ENCODE data around the gene GAGE12J.
"Not testable (repeated sequence)": the region's sequence is repeated elsewhere in the genome, so short reads cannot be mapped to it uniquely, and the experiment has no call there.

DNA sequence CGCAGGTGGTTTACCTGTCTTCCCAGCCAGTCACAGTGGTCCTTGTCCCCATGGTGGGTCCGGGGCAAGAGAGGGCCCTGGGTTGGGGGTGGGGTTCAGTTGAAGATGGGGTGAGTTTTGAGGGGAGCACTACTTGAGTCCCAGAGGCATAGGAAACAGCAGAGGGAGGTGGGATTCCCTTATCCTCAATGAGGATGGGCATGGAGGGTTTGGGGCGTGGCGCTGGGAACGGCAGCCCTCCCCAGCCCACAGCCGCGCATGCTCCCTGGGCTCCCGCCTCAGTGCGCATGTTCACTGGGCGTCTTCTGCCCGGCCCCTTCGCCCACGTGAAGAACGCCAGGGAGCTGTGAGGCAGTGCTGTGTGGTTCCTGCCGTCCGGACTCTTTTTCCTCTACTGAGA, at the start of gene GAGE12J:
- TF ChIP-seq CBX3 (IDR thresholded peaks at IDR 0.05; ENCODE audit: low read depth); POLR2AphosphoS5 (IDR thresholded peaks at IDR 0.05; ENCODE audit: low read depth, low read length); CEBPB (IDR thresholded peaks at IDR 0.05; ENCODE audit: low read depth): not testable (repeated sequence)
- TF ChIP-seq, protein P1, sequence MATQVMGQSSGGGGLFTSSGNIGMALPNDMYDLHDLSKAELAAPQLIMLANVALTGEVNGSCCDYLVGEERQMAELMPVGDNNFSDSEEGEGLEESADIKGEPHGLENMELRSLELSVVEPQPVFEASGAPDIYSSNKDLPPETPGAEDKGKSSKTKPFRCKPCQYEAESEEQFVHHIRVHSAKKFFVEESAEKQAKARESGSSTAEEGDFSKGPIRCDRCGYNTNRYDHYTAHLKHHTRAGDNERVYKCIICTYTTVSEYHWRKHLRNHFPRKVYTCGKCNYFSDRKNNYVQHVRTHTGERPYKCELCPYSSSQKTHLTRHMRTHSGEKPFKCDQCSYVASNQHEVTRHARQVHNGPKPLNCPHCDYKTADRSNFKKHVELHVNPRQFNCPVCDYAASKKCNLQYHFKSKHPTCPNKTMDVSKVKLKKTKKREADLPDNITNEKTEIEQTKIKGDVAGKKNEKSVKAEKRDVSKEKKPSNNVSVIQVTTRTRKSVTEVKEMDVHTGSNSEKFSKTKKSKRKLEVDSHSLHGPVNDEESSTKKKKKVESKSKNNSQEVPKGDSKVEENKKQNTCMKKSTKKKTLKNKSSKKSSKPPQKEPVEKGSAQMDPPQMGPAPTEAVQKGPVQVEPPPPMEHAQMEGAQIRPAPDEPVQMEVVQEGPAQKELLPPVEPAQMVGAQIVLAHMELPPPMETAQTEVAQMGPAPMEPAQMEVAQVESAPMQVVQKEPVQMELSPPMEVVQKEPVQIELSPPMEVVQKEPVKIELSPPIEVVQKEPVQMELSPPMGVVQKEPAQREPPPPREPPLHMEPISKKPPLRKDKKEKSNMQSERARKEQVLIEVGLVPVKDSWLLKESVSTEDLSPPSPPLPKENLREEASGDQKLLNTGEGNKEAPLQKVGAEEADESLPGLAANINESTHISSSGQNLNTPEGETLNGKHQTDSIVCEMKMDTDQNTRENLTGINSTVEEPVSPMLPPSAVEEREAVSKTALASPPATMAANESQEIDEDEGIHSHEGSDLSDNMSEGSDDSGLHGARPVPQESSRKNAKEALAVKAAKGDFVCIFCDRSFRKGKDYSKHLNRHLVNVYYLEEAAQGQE (IDR thresholded peaks at IDR 0.05; ENCODE audit: low read depth): not testable (repeated sequence)
- TF ChIP-seq, protein P2, sequence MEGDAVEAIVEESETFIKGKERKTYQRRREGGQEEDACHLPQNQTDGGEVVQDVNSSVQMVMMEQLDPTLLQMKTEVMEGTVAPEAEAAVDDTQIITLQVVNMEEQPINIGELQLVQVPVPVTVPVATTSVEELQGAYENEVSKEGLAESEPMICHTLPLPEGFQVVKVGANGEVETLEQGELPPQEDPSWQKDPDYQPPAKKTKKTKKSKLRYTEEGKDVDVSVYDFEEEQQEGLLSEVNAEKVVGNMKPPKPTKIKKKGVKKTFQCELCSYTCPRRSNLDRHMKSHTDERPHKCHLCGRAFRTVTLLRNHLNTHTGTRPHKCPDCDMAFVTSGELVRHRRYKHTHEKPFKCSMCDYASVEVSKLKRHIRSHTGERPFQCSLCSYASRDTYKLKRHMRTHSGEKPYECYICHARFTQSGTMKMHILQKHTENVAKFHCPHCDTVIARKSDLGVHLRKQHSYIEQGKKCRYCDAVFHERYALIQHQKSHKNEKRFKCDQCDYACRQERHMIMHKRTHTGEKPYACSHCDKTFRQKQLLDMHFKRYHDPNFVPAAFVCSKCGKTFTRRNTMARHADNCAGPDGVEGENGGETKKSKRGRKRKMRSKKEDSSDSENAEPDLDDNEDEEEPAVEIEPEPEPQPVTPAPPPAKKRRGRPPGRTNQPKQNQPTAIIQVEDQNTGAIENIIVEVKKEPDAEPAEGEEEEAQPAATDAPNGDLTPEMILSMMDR (IDR thresholded peaks at IDR 0.05 in 2 of 3, conservative IDR thresholded peaks at IDR 0.05 in 1 of 3; ENCODE audit: borderline replicate concordance in 1 of 3, insufficient read depth in 1 of 3, low read depth in 2 of 3, low read length in 2 of 3): not testable (repeated sequence)
